ENCODE measurements around the gene FERMT1.

Gene FERMT1

GRCh38 chr20:6122873-6123648 lies at the start of gene FERMT1:
TSS of gene FERMT1 (minus strand) at chr20:6123030. CDS start at chr20:6119554, 3,476 bp downstream.
- DNase-seq (ENCODE audit: low read depth): no peak

- no peak for DNase-seq (ENCODE audit: low read depth)
These were observed 46.4 kb upstream of the FERMT1 start for GRCh38 chr20:6169251-6169650.

GRCh38 chr20:6168204-6168603 lies 45.4 kb upstream of the FERMT1 start:
- DNase-seq (ENCODE audit: low read depth): no peak

- DNase-seq (ENCODE audit: low read depth): no peak
These were observed 42.5 kb upstream of the FERMT1 start for GRCh38 chr20:6165346-6165745.

- no peak for DNase-seq (ENCODE audit: low read depth)
These were observed 41.9 kb upstream of the FERMT1 start for GRCh38 chr20:6164421-6165341.

GRCh38 chr20:6160736-6161135 lies 37.9 kb upstream of the FERMT1 start:
- DNase-seq (ENCODE audit: low read depth): no peak

GRCh38 chr20:6157345-6157744 lies 34.5 kb upstream of the FERMT1 start:
- no peak for DNase-seq (ENCODE audit: low read depth)

GRCh38 chr20:6152777-6153176 lies 29.9 kb upstream of the FERMT1 start:
- DNase-seq (ENCODE audit: low read depth): no peak

GRCh38 chr20:6148073-6148472 lies 25.2 kb upstream of the FERMT1 start:
- DNase-seq (ENCODE audit: low read depth): no peak

- peak; percentile 36 for DNase-seq (ENCODE audit: low read depth)
These were observed 19.6 kb upstream of the FERMT1 start for GRCh38 chr20:6142348-6142993.

- DNase-seq (ENCODE audit: low read depth): no peak
These were observed 18.1 kb upstream of the FERMT1 start for GRCh38 chr20:6140947-6141346.

- no peak for DNase-seq (ENCODE audit: low read depth)
These were observed 12.5 kb upstream of the FERMT1 start for GRCh38 chr20:6135347-6135746.

- DNase-seq (ENCODE audit: low read depth): no peak
These were observed 11.8 kb upstream of the FERMT1 start for GRCh38 chr20:6134592-6134991.

- no peak for DNase-seq (ENCODE audit: low read depth)
These were observed 7.2 kb upstream of the FERMT1 start for GRCh38 chr20:6130045-6130444.

- no peak for DNase-seq (ENCODE audit: low read depth)
These were observed 5.0 kb upstream of the FERMT1 start for GRCh38 chr20:6127825-6128224.

- DNase-seq (ENCODE audit: low read depth): no peak
These were observed 4.0 kb upstream of the FERMT1 start for GRCh38 chr20:6126846-6127245.

- no peak for DNase-seq (ENCODE audit: low read depth)
These were observed 802 bp upstream of the FERMT1 start for GRCh38 chr20:6123649-6124014.

GRCh38 chr20:6122111-6122872 lies 538 bp downstream of the FERMT1 start:
- no peak for DNase-seq (ENCODE audit: low read depth)

- DNase-seq (ENCODE audit: low read depth): no peak
These were observed 1.3 kb downstream of the FERMT1 start for GRCh38 chr20:6121504-6121903.

GRCh38 chr20:6120491-6120988 lies 2.3 kb downstream of the FERMT1 start:
- DNase-seq (ENCODE audit: low read depth): no peak

GRCh38 chr20:6116758-6117157 lies 6.1 kb downstream of the FERMT1 start:
- DNase-seq (ENCODE audit: low read depth): no peak

All from stimulated activated CD8-positive, alpha-beta memory T cell treated with anti-CD3 and anti-CD28 coated beads, Interleukin-12 subunit alpha, Interleukin-12 subunit beta, amount 100 ng/mL, for 1 hour (primary cell).